ENCODE measurements around the gene FBXL20. TPM values are rescaled to one million over a fixed set of nuclear protein-coding genes. Genes with fewer than 3 reads are reported as not detected.
"Not testable (repeated sequence)": the region's sequence is repeated elsewhere in the genome, so short reads cannot be mapped to it uniquely, and the experiment has no call there.

FBXL20 gene
- total RNA-seq, 1 donor from 2014 or later, result 16.3 TPM

DNA sequence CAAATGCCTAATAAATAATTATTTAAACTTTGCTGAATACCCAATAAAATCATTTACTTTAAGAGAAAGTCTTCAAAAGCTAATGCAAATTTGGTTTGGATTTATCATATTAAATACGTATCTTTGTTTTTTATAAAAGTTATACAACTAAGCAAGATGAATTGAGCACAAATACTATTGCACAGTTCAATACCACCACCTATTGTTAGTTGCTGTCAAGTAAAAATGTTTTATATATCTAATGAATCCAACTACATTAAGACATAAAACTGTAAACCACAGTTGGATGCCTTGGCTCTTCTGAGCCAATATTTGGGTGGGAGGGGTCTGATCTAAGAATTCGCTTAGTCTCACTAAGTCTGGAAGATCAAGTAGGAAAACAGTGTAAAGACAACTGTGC is 7.7 kb downstream of the FBXL20 start:
- H3K4me3 ChIP-seq (ENCODE audit: low read depth, low read length), result no peak overlapping the region
- H3K36me3 ChIP-seq (ENCODE audit: control insufficient read depth, insufficient read depth, low read length), result no peaks in the 10 kb centered on the region
- no peak for DNase-seq (ENCODE audit: low read depth)
- TF ChIP-seq CTCF (IDR thresholded peaks at IDR 0.05; ENCODE audit: insufficient read depth, low read length, poor library complexity, severe bottlenecking), result no peak
- no peaks in the 10 kb centered on the region for H3K27me3 ChIP-seq (ENCODE audit: control insufficient read depth, insufficient read depth, low read length)

DNA sequence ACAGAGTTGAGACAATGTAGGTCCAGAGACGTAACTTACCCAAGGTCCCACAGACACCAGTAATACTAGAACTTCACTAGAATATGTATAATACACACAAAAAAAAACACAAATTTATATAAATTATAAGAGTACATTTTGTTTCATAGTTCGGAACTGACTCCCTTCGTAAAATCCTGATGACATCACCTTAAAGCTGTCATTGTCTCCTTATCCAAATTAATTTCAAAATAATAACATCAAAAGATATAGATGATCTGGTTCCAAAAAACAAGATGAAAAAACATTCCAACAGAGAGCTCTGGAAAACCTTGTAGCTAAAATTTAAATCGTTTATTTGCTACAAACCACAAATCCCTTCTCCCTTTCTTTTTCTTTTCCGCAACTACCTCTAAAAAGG is 10.0 kb downstream of the FBXL20 start:
- TF ChIP-seq CTCF (IDR thresholded peaks at IDR 0.05; ENCODE audit: insufficient read depth, low read length, poor library complexity, severe bottlenecking), result no peak
- H3K36me3 ChIP-seq (ENCODE audit: control insufficient read depth, insufficient read depth, low read length), result no peaks in the 10 kb centered on the region
- H3K4me3 ChIP-seq (ENCODE audit: low read depth, low read length), result no peak overlapping the region
- no peaks in the 10 kb centered on the region for H3K27me3 ChIP-seq (ENCODE audit: control insufficient read depth, insufficient read depth, low read length)
- no peak for DNase-seq (ENCODE audit: low read depth)

DNA sequence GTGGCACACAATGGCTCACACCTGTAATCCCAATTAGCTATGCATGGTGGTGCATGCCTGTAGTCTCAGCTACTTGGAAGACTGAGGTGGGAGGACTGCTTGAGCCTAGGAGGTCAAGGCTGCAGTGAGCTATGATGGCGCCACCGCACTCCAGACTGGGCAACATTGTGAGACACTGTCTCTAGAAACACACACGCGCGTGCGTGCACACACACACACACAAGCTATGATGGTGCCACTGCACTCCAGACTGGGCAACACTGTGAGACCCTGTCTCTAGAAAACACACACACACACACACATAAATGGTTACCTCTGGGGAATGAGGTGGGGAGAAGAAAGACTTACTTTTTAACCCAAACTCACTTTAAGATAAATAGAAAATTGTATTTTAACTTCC is 16.4 kb downstream of the FBXL20 start:
- DNase-seq (ENCODE audit: low read depth), result no peak
- no peak overlapping the region for H3K4me3 ChIP-seq (ENCODE audit: low read depth, low read length)
- no peaks in the 10 kb centered on the region for H3K36me3 ChIP-seq (ENCODE audit: control insufficient read depth, insufficient read depth, low read length)
- no peak for TF ChIP-seq CTCF (IDR thresholded peaks at IDR 0.05; ENCODE audit: insufficient read depth, low read length, poor library complexity, severe bottlenecking)
- no peaks in the 10 kb centered on the region for H3K27me3 ChIP-seq (ENCODE audit: control insufficient read depth, insufficient read depth, low read length)

GRCh38 chr17:39380144-39380543 is 21.3 kb downstream of the FBXL20 start:
- no peaks in the 10 kb centered on the region for H3K36me3 ChIP-seq (ENCODE audit: control insufficient read depth, insufficient read depth, low read length)
- no peak for TF ChIP-seq CTCF (IDR thresholded peaks at IDR 0.05; ENCODE audit: insufficient read depth, low read length, poor library complexity, severe bottlenecking)
- no peaks in the 10 kb centered on the region for H3K27me3 ChIP-seq (ENCODE audit: control insufficient read depth, insufficient read depth, low read length)
- no peak for DNase-seq (ENCODE audit: low read depth)
- no peak overlapping the region for H3K4me3 ChIP-seq (ENCODE audit: low read depth, low read length)

- H3K36me3 ChIP-seq (ENCODE audit: control insufficient read depth, insufficient read depth, low read length), result no peaks in the 10 kb centered on the region
- TF ChIP-seq CTCF (IDR thresholded peaks at IDR 0.05; ENCODE audit: insufficient read depth, low read length, poor library complexity, severe bottlenecking), result no peak
- no peak overlapping the region for H3K4me3 ChIP-seq (ENCODE audit: low read depth, low read length)
- no peak for DNase-seq (ENCODE audit: low read depth)
- no peaks in the 10 kb centered on the region for H3K27me3 ChIP-seq (ENCODE audit: control insufficient read depth, insufficient read depth, low read length)
Measured at GRCh38 chr17:39376434-39376833, 25.0 kb downstream of the FBXL20 start.

GRCh38 chr17:39367805-39368204 is 33.6 kb downstream of the FBXL20 start:
- not testable (repeated sequence) for H3K4me3 ChIP-seq (ENCODE audit: low read depth, low read length); H3K27me3 ChIP-seq (ENCODE audit: control insufficient read depth, insufficient read depth, low read length); H3K36me3 ChIP-seq (ENCODE audit: control insufficient read depth, insufficient read depth, low read length); DNase-seq (ENCODE audit: low read depth)

Data from kidney epithelial cell (primary cell).